HG03039 (cell line): ENCODE results near the gene C3orf33.

Source experiments
- ATAC-seq: cut with Tn5 transposase; IDR thresholded peaks from one replicate; pipeline ENCODE4 v1.9.1; 2021; ENCODE audit warnings: mild to moderate bottlenecking, moderate library complexity; ENCODE audit not compliant: unreplicated experiment

The C3orf33 gene

GRCh38 chr3:155743606-155744005 lies 62.5 kb downstream of the C3orf33 start:
- ATAC-seq, result no peak

GRCh38 chr3:155742349-155742965 lies 63.6 kb downstream of the C3orf33 start:
- no peak for ATAC-seq

- ATAC-seq, result no peak
Measured at GRCh38 chr3:155741603-155742002, 64.5 kb downstream of the C3orf33 start.

GRCh38 chr3:155741101-155741500 lies 65.0 kb downstream of the C3orf33 start:
- ATAC-seq, result no peak

GRCh38 chr3:155739154-155739553 lies 66.9 kb downstream of the C3orf33 start:
- ATAC-seq, result no peak

- no peak for ATAC-seq
Measured at GRCh38 chr3:155738580-155739076, 67.5 kb downstream of the C3orf33 start.

GRCh38 chr3:155737844-155738460 lies 68.1 kb downstream of the C3orf33 start:
- ATAC-seq, result peak; percentile 78

- ATAC-seq, result no peak
Measured at GRCh38 chr3:155736381-155736780, 69.7 kb downstream of the C3orf33 start.

- ATAC-seq, result no peak
Measured at GRCh38 chr3:155730843-155731242, 75.2 kb downstream of the C3orf33 start.

- ATAC-seq, result no peak
Measured at GRCh38 chr3:155727836-155728235, 78.2 kb downstream of the C3orf33 start.

- no peak for ATAC-seq
Measured at GRCh38 chr3:155714295-155714718, 91.8 kb downstream of the C3orf33 start.
